PC-3 (cell line): Measurements from ENCODE around the gene MAFF. TPM values are rescaled to one million over a fixed set of nuclear protein-coding genes. Genes with fewer than 3 reads are reported as not detected.

ENCODE experiments used
- ATAC-seq: fragments of 200-7000 bp; cut with Tn5 transposase; 2 replicates; pipeline ENCODE4 v1.9.1; 2020; ENCODE audit warnings: mild to moderate bottlenecking, moderate library complexity
- BruUV-seq: library from RNA; stranded (reverse); fragments of 400-500 nt; replicated peaks from 2 replicates; lab custom pipeline; 2021; lab: Mats Ljungman, UMichigan
- CTCF ChIA-PET: fragments of 300-600 bp; sonication (Branson Sonifier 250); formaldehyde crosslinking; loops from one replicate; lab custom pipeline; 2022; ENCODE audit warnings: antibody characterized with exemption; lab: Charles Lee
- POLR2A ChIA-PET: fragments of 300-600 bp; sonication (Branson Sonifier 250); formaldehyde crosslinking; loops from one replicate; lab custom pipeline; 2022; ENCODE audit warnings: antibody characterized with exemption; ENCODE audit not compliant: unreplicated experiment; lab: Charles Lee
- DNase-seq: peaks from one replicate; pipeline ENCODE4 v3.0.0-alpha.2; 2015
- H2AFZ ChIP-seq: fragments of 300-600 bp; sonication (generic); 2 replicates; pipeline ENCODE4 v1.6.0; 2016; ENCODE audit warnings: antibody characterized with exemption, low read length
- H3F3A ChIP-seq: fragments of 300-600 bp; sonication (generic); one replicate; pipeline ENCODE4 v1.6.0; 2017; ENCODE audit warnings: antibody characterized with exemption, low read length, control low read depth, mild to moderate bottlenecking; ENCODE audit not compliant: unreplicated experiment
- H3K27ac ChIP-seq: fragments of 300-600 bp; sonication (generic); 2 replicates; pipeline ENCODE4 v1.5.1; 2016; ENCODE audit warnings: mild to moderate bottlenecking, low read length
- H3K27me3 ChIP-seq: fragments of 300-600 bp; sonication (generic); 2 replicates; pipeline ENCODE4 v1.6.1; 2016; ENCODE audit warnings: low read length, mixed read lengths
- H3K36me3 ChIP-seq: fragments of 300-600 bp; sonication (generic); 2 replicates; pipeline ENCODE4 v1.6.1; 2016; ENCODE audit warnings: low read depth, mixed run types, low read length, mixed read lengths
- H3K4me1 ChIP-seq: fragments of 300-600 bp; sonication (generic); 2 replicates; pipeline ENCODE4 v1.5.1; 2016; ENCODE audit warnings: low read length; ENCODE audit not compliant: insufficient read depth
- H3K4me2 ChIP-seq: fragments of 300-600 bp; sonication (generic); 2 replicates; pipeline ENCODE4 v1.6.0; 2016; ENCODE audit warnings: low read length
- H3K4me3 ChIP-seq: fragments of 300-600 bp; sonication (generic); 2 replicates; pipeline ENCODE4 v1.5.1; 2016; ENCODE audit warnings: mild to moderate bottlenecking, low read length, mixed read lengths
- H3K79me2 ChIP-seq: fragments of 300-600 bp; sonication (generic); 2 replicates; pipeline ENCODE4 v1.6.1; 2017; ENCODE audit warnings: low read length, mixed read lengths
- H3K9ac ChIP-seq: fragments of 300-600 bp; sonication (generic); 2 replicates; pipeline ENCODE4 v1.6.0; 2016; ENCODE audit warnings: mild to moderate bottlenecking, low read length
- H3K9me2 ChIP-seq: fragments of 300-600 bp; sonication (generic); replicated peaks from 2 replicates; pipeline ENCODE4 v1.6.1; 2016; ENCODE audit warnings: mixed run types, low read length, mixed read lengths
- H3K9me3 ChIP-seq: fragments of 300-600 bp; sonication (generic); 2 replicates; pipeline ENCODE4 v1.6.1; 2016; ENCODE audit warnings: low read length, mixed read lengths
- H4K20me1 ChIP-seq: fragments of 300-600 bp; sonication (generic); 2 replicates; pipeline ENCODE4 v1.6.1; 2016; ENCODE audit warnings: low read length, mixed read lengths
- EZH2 ChIP-seq: fragments of 300-600 bp; sonication (generic); IDR thresholded peaks from one replicate; pipeline ENCODE4 v1.6.1; 2017; ENCODE audit warnings: antibody characterized with exemption, mild to moderate bottlenecking, low read length; ENCODE audit not compliant: unreplicated experiment
- EZH2phosphoT487 ChIP-seq: fragments of 300-600 bp; sonication (generic); IDR thresholded peaks from 2 replicates; pipeline ENCODE4 v1.6.1; 2018; ENCODE audit warnings: mild to moderate bottlenecking, antibody characterized with exemption, low read length, borderline replicate concordance
- intact Hi-C: fragments of 100-400 bp; cut with micrococcal nuclease; formaldehyde crosslinking; loops from 2 replicates; pipeline ENCODE4 v1.9.0; 2023
- total RNA-seq: library from RNA; depleted of rRNA; stranded (reverse); fragments of >200 nt; gene quantifications from 2 replicates; pipeline ENCODE4 v1.2.3, GENCODE V29; 2014
- TF ChIP-seq, protein P1 (sequence below): fragments of 300-600 bp; sonication (generic); conservative IDR thresholded peaks from 2 replicates; pipeline ENCODE4 v1.5.1; 2017; ENCODE audit warnings: antibody characterized with exemption, low read depth, mild to moderate bottlenecking, low read length

Gene MAFF
- total RNA-seq, 1 experiment from 2014 or later, result 72.6 TPM

DNA sequence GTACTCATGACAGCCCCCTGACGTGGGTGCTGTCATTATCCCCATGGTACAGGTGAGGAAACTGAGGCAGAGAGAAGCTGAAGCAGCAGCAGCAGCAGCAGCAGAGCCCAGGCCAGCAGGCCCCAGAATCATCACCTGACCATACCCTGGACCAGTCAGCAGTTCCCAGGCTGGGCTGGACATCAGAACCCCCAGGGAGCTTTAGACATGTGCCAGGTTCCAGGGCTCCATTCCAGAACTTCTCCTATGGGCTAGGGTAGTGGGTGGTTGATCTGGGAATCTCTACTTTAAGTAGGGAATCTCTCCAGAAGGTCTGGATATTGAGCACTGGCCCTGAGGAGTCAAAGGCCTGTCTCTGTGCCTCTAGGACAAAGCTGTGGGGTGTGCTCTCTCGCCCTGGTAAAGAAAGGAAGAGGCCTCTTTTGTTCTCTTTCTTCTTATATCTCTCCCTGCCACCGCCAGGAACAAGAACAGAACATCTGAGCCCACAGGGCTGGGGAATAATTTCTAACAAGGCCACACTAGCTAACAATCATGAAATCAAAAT lies 26.6 kb downstream of the MAFF start:
- no peaks in the 10 kb centered on the region for H4K20me1 ChIP-seq
- H3K79me2 ChIP-seq, result no peaks in the 10 kb centered on the region
- H3K9me2 ChIP-seq, result no peaks in the 10 kb centered on the region
- ChIA-PET CTCF (interaction anchor here (1.6 kb wide), 1 partner anchor 34 kb away, joined by 4 read pairs; no protein-coding TSS in a partner anchor), POLR2A (interaction anchor here (0.6 kb wide), 1 partner anchor 10 kb away, joined by 3 read pairs; no protein-coding TSS in a partner anchor)
- ATAC-seq, result peak; percentile 7
- H3K27me3 ChIP-seq, result no peaks in the 10 kb centered on the region
- no peaks in the 10 kb centered on the region for H3F3A ChIP-seq
- H3K4me3 ChIP-seq, result peak overlapping the region; percentile 20; the same call in 1 of the 2 replicates
- H3K36me3 ChIP-seq, result peaks cover 16% of the 10 kb centered on the region
- TSS peak; percentile 90 for BruUV-seq
- H3K27ac ChIP-seq, result peak overlapping the region; percentile 98
- peak overlapping the region; percentile 80 for H3K9ac ChIP-seq
- H3K4me2 ChIP-seq, result peak overlapping the region; percentile 67
- H3K4me1 ChIP-seq, result peaks cover 24% of the 10 kb centered on the region
- TF ChIP-seq, protein P1, sequence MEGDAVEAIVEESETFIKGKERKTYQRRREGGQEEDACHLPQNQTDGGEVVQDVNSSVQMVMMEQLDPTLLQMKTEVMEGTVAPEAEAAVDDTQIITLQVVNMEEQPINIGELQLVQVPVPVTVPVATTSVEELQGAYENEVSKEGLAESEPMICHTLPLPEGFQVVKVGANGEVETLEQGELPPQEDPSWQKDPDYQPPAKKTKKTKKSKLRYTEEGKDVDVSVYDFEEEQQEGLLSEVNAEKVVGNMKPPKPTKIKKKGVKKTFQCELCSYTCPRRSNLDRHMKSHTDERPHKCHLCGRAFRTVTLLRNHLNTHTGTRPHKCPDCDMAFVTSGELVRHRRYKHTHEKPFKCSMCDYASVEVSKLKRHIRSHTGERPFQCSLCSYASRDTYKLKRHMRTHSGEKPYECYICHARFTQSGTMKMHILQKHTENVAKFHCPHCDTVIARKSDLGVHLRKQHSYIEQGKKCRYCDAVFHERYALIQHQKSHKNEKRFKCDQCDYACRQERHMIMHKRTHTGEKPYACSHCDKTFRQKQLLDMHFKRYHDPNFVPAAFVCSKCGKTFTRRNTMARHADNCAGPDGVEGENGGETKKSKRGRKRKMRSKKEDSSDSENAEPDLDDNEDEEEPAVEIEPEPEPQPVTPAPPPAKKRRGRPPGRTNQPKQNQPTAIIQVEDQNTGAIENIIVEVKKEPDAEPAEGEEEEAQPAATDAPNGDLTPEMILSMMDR, result no peak
- no peak for TF ChIP-seq EZH2phosphoT487
- no peak for TF ChIP-seq EZH2
- intact Hi-C loops, result loop anchor here (1.0 kb wide), 1 partner anchor 11 kb away; no protein-coding TSS in a partner anchor
- no peak for DNase-seq
- H3K9me3 ChIP-seq, result no peaks in the 10 kb centered on the region
- no peak overlapping the region for H2AFZ ChIP-seq

DNA sequence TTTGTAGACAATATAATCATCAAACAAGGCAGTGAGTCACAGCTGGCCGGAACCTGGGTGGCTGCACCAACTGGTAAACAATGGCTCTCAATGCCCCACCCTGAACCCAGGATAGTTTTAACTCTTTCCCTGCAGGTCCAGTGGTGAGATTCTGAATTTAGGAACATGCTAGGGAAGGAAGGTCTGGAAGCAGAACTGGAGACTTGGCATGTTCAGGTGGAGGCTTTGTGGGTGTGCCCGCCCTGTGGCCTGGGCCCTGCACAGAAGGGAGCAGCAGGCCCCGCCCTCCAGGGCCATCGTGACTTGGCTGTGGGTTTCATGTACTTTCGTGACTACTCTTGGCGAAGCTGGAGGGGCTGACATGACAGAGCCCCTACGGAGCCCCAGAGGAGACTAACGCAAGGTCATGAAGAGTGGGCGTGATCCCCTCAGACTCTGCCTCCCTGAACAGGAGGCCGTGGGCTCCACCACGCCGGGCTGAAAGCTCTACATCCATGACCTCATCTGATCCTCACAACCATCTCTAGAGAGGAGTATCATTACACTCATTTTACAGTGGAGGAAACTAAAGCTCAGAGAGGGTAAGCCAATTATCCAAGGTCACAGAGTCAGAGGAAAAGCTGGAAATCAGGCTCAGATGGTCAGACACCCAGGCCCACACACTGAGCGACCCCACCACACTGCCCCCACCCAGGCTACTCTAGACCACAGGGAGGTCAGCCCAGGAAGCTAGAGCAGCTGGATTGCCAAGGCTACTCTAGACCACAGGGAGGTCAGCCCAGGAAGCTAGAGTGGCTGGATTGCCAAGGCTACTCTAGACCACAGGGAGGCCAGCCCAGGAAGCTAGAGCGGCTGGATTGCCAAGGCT lies 27.3 kb downstream of the MAFF start:
- intact Hi-C loops, result loop anchor here (1.0 kb wide), 1 partner anchor 10 kb away; no protein-coding TSS in a partner anchor

More for the DNA sequence above, 27.3 kb downstream of the MAFF start:
- H3K9me2 ChIP-seq, result no peaks in the 10 kb centered on the region
- no peaks in the 10 kb centered on the region for H3F3A ChIP-seq
- no peaks in the 10 kb centered on the region for H4K20me1 ChIP-seq
- H2AFZ ChIP-seq, result no peak overlapping the region
- ATAC-seq (peak; percentile 89), DNase-seq (peak; percentile 86)
- H3K27ac ChIP-seq, result peak overlapping the region; percentile 98
- no peaks in the 10 kb centered on the region for H3K27me3 ChIP-seq
- peaks cover 27% of the 10 kb centered on the region for H3K4me1 ChIP-seq
- H3K9me3 ChIP-seq, result no peaks in the 10 kb centered on the region
- peaks cover 16% of the 10 kb centered on the region for H3K36me3 ChIP-seq
- POLR2A ChIA-PET, result interaction anchor here (0.6 kb wide), 1 partner anchor 10 kb away, joined by 3 read pairs; no protein-coding TSS in a partner anchor
- CTCF ChIA-PET, result interaction anchor here (0.6 to 1.6 kb wide), 2 partner anchors 33 to 114 kb away, joined by 3 to 4 read pairs; no protein-coding TSS in a partner anchor
- H3K4me2 ChIP-seq, result peak overlapping the region; percentile 67
- no peak for TF ChIP-seq EZH2phosphoT487
- TF ChIP-seq EZH2, result no peak
- TF ChIP-seq, protein P1, result no peak
- TSS peak; percentile 95 for BruUV-seq
- H3K4me3 ChIP-seq, result no peak overlapping the region; the same call in 1 of the 2 replicates
- H3K79me2 ChIP-seq, result no peaks in the 10 kb centered on the region
- peak overlapping the region; percentile 80 for H3K9ac ChIP-seq
